HCEC 1CT (cell line): ENCODE measurements around the gene USP53.
A peak's percentile ranks its signal among the peaks of the same experiment; 100 is the strongest.
"Not testable (repeated sequence)": the region's sequence is repeated elsewhere in the genome, so short reads cannot be mapped to it uniquely, and the experiment has no call there.

ENCODE experiments used
- DNase-seq: peaks from one replicate; pipeline ENCODE4 v3.0.0-alpha.2; 2017

Gene USP53

DNA sequence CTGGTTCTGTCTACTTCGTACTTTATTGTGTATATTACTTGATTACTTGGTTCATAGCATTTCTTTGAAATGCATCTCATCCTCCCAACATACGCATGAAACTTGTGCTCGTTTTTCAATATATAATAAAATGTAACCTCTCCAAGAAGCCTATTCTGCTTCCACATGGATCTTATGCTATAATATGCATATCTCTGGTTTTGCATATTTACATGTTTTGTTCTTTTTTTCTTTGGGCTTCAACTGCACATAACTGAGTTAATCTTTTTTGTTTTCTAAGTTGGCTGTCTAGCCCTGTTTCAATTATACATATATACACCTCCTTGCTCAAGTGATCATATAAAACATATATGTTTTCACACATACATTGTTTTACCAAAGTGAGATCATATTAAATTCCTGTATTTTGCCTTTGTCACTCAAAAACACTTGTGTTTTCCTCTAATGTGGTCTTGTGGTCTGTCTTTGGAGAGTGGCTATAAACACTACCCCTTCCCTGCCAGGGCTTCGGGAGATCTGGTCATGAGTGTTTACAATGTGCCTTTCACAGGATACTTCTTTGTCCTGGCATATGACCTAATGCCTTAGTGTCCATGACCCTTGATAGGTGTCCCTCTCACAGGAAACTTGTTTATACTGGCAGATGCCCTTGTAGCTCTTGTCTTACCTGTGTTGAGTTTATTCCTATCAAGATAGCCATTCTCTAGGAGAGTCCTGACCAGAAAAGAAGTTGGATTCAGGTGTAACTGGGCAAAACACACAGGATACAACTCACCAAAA, 17.6 kb downstream of the USP53 start:
- no peak for DNase-seq

DNA sequence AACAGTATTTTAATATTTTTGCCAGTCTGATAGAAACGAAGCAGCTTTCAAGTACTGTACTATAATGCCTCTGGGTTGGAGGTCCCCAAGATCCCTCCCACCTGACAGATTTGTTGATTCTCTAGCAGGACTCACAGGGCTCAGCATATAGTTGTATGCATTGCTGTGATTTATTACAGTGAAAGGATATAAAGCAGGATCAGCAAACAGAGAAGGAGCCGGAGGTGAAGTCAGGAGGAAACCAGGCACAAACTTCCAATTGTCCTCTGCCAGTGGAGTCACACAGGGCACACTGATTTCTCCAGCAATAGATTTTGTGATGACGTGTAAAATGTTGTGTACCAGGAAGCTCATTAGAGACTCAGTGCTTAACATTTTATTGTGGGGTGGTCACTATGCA, 19.0 kb downstream of the USP53 start:
- no peak for DNase-seq

DNA sequence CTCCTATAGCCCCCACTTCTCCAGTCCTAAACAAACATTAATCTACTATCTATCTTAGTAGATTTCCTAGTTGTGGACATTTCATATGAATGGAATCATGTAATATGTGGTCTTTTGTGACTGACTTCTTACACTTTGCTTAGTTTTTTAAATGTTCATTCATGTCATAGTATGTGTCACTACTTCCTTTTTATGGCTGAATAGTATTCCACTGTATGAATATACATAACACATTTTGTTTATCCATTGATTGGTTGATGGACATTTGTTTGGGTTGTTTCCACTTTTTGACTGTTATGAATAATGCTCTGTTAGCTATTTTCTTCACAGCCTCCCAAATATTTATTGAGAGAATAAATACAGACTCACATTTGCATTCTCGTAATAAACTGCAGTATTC, 19.8 kb downstream of the USP53 start:
- DNase-seq: no peak

DNA sequence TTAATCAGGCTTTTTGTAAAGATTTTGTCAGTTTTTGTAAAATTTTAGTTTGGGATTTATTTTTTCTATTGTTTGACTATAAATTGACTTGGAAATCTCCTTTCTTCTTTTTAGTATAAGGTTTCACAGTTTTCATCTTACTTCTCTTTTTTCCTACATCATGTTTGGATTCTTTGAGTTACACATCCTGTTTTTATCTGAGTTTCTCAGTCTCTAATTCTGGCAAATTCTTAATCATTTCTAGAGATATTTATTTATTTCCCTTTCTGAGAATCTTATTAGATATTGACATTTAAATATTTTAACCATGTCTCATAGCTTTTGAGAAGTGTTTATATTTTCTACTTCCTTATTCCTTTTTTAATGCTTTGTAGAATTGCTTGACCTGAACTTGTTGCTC, 20.7 kb downstream of the USP53 start:
- no peak for DNase-seq

DNA sequence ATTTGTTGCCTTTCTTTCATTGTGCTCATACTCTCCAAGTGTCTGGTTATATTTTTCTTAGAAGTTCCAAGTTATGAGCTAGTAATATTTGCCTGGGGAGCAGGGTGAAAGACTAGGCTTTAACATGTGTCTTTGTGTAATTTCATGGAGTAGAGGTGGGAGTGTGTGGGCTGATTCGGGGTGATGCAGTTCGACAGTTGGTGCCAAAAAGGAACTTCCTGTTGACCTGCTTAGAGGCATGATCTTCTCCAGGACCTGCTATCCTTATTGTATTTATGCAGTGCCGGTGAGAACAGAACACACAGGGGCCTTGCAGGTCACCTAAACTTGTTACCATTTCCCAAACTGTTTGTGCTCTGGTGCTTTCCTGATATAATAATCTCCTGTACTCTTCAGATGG, 21.2 kb downstream of the USP53 start:
- DNase-seq: no peak

DNA sequence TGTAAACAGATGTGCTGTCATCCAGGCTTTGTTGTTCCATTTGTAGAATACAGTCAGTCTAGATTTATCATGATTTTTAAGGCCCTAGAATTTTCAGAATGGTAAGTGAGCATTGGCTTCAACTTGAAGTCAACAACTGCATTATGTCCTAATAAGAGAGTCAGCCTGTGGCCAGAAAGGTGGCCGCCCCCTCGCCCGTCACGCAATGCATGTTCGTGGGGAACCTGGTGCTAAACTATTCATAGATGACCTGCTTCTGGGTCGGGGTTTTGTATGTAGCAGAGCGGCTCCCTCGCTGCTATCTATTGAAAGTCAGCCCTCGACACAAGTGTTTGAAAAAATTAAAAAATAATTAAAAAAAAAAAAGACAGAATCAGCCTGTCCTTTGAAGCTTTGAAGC, 24.7 kb downstream of the USP53 start:
- DNase-seq: no peak

DNA sequence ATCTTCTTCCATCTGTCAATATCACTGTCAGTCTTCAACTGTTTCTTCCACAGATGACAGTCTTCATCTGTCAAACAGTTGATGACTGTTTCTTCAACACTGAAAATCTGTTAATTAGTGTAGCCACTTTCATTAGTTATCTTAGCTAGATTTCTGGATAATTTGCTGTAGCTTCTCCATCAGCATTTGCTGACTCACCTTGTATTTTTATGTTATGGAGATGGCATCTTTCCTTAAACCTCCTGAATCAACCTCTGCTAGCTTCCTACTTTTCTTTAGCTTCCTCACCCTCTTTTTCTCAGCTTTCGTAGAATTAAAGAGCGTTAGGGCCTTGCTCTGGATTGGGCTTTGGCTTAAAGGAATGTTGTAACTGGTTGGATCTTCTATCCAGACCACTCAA, 25.1 kb downstream of the USP53 start:
- no peak for DNase-seq

DNA sequence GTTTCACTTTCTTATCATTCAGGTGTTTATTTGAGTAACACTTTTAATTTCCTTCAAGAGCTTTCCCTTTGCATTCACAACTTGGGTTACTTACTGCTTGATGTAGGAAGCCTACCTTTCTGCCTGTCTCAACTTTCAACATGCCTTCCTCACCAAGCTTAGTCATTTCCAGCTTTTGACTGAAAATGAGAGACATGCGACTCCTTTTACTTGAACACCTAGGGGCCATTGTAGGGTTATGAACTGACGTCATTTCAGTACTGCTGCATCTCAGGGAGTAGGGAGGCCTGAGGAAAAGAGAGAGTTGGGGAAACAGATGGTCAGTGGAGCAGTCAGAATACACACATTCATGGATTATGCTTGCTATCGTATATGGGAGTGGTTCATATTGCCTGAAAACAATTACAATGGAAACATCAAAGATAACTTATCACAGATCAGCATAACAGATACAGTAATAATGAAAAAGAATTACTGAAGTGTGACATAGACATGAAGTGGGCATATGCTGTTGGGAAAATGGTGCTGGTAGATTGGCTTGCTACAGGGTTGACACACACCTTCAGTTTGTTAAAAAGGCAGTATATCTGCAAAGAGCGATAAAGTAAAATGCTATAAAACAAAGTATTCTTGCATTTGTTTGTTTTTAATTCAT, 25.7 kb downstream of the USP53 start:
- no peak for DNase-seq

DNA sequence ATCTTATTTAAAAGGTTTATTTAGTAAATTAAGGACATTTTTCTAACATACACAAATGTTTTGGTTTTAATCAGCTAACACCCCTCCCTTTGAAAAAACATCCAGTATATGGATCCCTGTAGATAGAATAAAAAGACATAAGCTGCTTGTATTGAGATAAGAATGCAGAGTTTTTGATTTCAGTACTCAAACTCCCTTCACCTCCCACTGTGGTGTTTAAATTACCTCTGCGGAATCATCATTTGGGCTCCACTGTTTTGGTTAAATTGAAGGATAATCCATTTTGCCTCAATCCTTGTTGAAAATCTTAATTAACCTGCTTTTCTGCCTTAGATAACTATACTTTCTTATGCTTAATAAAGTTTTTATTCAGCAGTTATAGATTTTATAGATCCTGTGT, 27.6 kb downstream of the USP53 start:
- no peak for DNase-seq

DNA sequence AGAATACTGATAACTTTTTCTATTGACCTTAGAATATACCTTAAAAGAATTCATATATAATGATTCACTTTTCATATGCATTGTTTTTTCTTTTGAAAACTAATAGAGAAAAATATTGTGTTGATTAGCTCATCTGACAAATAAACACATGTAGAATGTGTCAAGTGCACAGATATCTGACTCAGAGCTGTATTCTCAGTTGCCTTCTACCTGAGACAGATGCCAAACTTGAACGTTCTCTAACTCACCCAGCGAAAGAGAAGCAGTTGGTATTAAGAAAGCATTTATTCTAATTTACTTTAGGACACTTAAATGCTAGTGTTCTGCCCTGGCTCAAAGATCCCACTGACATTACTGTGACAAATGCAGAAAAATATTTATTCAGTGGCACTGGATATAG, 28.1 kb downstream of the USP53 start:
- DNase-seq: no peak

DNA sequence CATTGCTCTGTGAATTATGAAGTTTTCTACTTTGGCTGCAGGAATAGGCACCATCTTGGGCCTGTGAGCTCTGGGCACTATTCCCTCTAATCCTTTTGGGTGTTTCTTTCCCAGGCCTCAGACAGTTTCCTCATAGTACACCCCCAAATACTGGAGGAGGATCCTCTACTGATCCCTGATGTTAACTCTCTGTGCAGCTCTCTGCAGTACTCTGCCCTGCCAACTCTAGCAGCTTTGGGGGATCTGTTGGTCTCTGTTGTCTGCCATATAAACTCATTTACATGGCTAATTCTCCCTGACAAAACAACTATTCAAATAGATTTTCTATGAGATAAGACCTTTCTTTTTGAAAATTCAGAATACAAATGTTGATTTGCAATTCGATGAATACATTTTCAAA, 29.9 kb downstream of the USP53 start:
- DNase-seq: no peak

DNA sequence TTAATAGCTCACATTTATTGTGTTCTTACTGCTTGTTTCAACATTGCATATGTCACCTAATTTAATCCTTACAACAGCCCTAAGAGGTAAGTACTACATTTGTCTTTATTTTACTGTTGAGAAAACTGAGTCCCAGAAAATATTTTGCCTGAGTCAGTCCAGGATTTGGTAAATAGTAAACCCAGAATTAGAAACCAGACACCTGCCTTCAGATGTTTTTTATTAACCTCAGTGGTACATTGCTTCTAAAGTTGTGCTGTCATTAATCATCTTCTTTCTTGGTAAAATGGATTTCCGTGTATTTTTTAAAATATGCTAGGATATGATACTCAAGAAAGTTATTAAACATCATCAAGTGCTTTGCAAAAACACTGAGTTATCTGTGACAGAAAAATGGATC, 31.4 kb downstream of the USP53 start:
- DNase-seq: no peak

DNA sequence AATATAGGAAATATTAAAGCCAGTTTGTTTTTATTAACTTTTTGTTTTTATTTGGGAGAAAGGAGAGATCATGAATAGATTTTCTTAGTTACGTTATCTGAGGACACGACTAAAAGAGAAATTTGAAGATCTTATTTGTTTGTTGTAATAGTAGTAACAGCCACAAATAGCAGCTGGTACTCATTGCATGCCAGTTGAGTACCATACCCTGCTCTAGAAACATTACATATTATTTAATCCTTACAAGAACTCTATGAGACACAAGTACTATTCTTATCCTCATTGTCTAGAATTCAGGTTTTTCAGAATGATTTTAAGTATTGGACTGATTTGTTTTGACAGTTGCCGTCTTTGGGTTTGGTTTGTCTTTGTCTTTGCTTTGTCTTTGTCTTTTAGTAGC, 31.8 kb downstream of the USP53 start:
- no peak for DNase-seq

DNA sequence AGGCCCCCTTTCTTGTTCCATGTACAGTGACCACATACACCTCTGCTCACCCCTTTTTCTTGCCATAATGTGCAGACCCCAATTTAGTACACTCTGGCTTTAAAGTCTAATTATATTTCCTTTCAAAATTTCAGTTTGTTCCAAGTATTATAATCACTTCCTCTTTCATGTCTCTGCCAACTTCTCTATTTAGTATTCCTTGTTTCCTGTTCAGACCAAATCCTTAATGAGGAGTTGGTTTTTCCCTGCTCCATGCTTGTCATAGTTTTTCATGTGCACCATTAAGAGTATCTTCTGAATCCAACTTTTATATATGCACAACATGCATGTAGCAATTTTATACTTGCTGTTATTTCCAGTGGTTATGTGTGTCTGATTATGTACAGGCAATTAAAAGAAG, 32.3 kb downstream of the USP53 start:
- no peak for DNase-seq

DNA sequence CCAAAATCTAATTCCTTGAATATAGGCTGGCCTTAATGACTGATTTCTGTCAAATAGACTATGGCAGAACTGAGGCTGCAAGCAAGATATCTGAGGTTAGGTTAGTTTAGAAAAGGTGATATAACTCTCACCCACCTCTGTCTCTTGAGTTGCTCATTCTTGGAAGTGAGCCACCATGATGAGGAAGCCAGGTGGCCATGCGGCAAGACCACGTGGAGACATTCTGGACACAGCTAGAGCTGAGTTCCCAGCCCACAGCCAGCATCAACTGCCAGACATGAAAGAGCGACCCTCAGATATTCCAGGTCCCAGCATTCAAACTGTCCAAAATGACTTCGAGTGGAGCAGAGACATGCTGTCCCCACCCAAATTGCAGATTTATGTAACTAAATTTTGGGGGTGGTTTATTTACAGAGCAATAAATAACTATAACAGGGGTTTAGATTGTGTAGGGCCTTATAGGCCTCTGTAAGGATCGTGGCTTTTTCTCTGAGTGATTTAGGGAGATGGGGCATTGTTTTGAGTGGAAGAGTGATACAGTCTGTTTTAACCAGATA, 33.7 kb downstream of the USP53 start:
- no peak for DNase-seq

DNA sequence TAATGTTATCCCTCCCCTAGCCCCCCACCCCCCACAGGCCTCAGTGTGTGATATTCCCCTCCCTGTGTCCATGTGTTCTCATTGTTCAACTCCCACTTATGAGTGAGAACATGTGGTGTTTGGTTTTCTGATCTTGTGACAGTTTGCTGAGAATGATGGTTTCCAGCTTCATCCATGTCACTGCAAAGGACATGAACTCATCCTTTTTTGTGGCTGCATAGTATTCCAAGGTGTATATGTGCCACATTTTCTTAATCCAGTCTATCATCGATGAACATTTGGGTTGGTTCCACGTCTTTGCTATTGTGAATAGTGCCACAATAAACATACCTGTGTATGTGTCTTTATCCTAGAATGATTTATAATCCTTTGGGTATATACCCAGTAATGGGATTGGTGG, 38.5 kb downstream of the USP53 start:
- DNase-seq: not testable (repeated sequence)

DNA sequence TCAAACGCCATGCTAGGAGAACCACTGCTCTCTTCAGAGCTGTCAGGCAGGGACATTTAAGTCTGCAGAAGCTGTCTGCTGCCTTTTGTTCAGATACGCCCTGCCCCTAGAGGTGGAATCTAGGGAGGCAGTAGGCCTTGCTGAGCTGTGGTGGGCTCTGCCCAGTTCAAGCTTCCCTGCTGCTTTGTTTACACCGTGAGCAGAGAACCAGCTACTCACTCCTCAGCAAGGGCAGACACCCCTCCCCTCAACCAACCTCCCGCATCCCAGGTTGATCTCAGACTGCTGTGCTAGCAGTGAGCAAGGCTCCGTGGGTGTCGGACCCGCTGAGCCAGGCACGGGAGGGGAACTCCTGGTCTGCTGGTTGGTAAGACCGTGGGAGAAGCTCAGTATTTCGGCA, 42.7 kb downstream of the USP53 start:
- not testable (repeated sequence) for DNase-seq

DNA sequence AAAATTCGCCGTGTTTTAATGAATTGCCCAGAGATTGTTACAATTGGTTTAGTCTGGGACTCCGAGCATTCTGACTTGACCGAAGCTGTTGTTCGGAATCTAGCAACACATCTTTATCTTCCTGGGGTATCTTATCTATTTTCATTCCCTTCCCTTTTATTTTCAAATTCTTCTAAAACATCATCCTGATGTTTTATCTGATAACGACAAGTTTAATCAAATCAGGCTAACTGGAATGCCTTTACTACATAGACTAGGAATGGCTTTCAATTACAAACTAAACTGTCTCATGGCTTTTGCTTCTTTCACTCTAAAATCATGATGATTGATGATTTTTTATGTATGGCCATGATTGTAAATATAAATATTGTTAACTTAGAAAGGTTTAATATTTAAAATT, 48.0 kb downstream of the USP53 start:
- no peak for DNase-seq

DNA sequence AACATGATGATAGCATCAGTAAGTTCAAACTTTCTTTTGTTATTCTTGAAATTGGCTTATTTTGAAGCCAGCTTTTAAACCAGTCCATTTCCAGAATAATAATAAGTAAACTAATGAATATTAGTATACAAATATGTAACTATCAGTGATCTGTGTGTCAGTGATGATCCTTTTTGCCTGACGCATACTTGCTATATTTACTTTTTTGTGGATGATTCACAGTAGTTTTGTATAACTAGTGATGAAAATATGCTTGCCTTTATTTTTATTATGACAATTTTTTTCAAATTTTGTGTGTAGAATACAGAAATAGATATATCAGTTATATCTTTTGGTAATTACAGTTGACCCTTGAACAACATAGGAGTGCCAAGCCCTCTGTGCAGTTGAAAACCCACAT, 49.5 kb downstream of the USP53 start:
- peak; percentile 42 for DNase-seq

DNA sequence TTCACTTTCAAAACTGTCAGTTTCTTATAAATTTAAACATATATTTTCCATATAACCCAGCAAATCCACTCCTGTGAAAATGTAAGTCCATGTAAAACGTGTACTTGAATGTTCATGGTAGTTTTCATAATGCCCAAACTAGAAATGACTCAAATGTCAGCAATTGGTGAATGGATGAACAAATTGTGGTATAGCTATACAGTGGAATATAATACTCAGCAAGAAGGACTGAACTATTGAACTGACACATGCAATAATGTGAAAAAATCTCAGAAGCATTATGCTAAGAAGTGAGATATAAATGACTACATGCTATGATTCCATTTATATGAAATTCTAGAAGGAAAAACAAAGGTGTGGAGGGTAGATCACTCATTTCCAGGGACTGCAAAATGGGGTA, 52.2 kb downstream of the USP53 start:
- no peak for DNase-seq

DNA sequence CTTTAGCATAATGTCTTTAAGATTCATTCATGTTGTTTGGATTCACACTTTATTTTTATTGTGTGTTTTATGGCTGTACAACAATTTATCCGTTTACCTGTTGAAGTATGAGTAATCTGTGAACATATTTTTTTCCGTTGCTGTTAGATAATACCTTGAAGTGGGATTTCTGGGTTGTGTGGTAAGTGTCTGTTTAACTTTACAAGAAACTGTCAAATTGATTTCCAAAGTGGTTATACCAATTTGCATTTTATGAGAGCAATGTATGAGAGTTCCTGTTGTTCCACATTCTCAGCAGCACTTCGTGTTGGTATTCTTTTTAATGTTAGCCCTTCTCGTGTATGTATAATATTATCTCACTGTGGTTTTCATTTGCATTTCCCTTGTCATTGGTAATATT, 53.6 kb downstream of the USP53 start:
- no peak for DNase-seq

DNA sequence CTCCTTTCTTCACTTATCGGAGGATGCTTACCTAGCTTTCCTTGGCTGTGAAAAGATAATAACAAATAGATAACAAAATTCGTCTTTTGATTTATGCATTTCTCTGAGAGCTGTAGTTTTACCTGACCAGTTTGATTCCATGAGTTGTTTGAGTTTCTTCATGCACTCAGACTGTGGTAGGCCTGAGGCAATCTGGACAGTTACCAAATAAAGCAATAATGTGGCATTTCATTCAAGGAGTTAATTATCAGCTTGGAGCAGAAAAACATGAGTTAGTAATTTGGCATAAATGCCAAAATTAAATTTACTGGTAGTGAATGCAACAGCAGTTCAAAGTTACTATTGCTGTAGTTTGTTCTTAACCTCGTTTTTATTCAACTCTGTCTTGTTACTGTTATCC, 56.0 kb downstream of the USP53 start:
- DNase-seq: no peak

DNA sequence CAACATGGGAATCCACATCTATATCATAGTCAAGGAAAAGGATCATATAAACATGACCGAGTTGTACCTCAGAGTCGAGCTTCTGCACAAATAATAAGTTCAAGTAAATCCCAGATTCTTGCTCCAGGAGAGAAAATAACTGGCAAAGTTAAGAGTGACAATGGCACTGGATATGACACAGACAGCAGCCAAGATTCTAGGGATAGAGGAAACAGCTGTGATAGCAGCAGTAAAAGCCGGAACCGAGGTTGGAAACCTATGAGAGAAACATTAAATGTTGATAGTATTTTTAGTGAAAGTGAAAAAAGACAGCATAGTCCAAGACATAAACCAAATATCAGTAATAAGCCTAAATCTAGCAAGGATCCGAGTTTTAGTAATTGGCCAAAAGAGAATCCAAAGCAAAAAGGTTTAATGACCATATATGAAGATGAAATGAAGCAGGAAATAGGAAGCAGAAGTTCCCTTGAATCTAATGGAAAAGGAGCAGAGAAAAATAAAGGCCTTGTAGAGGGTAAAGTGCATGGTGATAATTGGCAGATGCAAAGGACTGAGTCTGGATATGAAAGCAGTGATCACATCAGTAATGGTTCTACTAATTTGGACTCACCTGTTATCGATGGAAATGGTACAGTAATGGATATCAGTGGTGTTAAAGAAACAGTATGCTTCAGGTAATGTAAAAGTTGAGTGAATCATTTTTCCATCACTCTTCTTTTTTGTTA, 59.0 kb downstream of the USP53 start:
- no peak for DNase-seq

DNA sequence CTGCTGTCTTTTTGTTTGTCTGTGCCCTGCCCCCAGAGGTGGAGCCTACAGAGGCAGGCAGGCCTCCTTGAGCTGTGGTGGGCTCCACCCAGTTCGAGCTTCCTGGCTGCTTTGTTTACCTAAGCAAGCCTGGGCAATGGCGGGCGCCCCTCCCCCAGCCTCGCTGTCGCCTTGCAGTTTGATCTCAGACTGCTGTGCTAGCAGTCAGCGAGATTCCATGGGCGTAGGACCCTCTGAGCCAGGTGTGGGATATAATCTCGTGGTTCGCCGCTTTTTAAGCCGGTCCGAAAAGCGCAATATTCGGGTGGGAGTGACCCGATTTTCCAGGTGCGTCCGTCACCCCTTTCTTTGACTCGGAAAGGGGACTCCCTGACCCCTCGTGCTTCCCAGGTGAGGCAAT, 67.0 kb downstream of the USP53 start:
- not testable (repeated sequence) for DNase-seq
